Heart right ventricle (tissue), 16 donors: ENCODE results near the gene C13orf46. TPM values are rescaled to one million over a fixed set of nuclear protein-coding genes. Genes with fewer than 3 reads are reported as not detected.
A peak's percentile ranks its signal among the peaks of the same experiment; 100 is the strongest.

Experiments used
- ATAC-seq, 8 donors: fragments of 200-7000 bp; cut with Tn5 transposase; one replicate each; pipeline ENCODE4 v1.9.1; 2020; ENCODE audit warnings: mild to moderate bottlenecking in 8 of 8, moderate library complexity in 8 of 8, moderate number of reproducible peaks in 1 of 8
- DNase-seq, 2 donors: peaks; one replicate each; pipeline ENCODE4 v3.0.0-alpha.2; 2020
- H3K27ac ChIP-seq, 10 donors: fragments of 200-600 bp; sonication (generic) in 2 of 10; one replicate each; pipeline versions ENCODE4 v1.5.0 to v1.8.0; 2020 to 2022; ENCODE audit warnings: mild to moderate bottlenecking in 3 of 10
- H3K27me3 ChIP-seq, 7 donors: fragments of 200-600 bp; one replicate each; pipeline ENCODE4 v1.8.0; 2021 to 2022; ENCODE audit warnings: mild to moderate bottlenecking in 2 of 7
- H3K36me3 ChIP-seq, 9 donors: fragments of 200-600 bp; sonication (generic) in 1 of 9; one replicate each; pipeline versions ENCODE4 v1.5.0 to v1.8.0; 2020 to 2022; ENCODE audit warnings: mild to moderate bottlenecking in 2 of 9
- H3K4me1 ChIP-seq, 9 donors: fragments of 200-600 bp; sonication (generic) in 1 of 9; one replicate each; pipeline versions ENCODE4 v1.5.0 to v1.8.0; 2020 to 2022; ENCODE audit warnings: mild to moderate bottlenecking in 4 of 9
- H3K4me3 ChIP-seq, 10 donors: fragments of 200-600 bp; sonication (generic) in 2 of 10; one replicate each; pipeline versions ENCODE4 v1.5.0 to v1.8.0; 2020 to 2022; ENCODE audit warnings: mild to moderate bottlenecking in 7 of 10, moderate library complexity in 2 of 10
- H3K9me3 ChIP-seq, 11 donors: fragments of 200-600 bp in 10 of 11; sonication (generic) in 2 of 11; one replicate each; pipeline versions ENCODE4 v1.5.0 to v1.8.0; 2013 to 2022; ENCODE audit warnings: mild to moderate bottlenecking in 2 of 11, control low read depth in 1 of 11, moderate library complexity in 1 of 11
- WGBS, 2 donors: extraction: QIAGEN DNeasy Blood & Tissue Kit; methylation state at CpG; one replicate each; pipeline ENCODE4 v1.1.7; 2013; ENCODE audit warnings: inconsistent platforms in 1 of 2; 5-methylcytosine and 5-hydroxymethylcytosine counted together
- intact Hi-C, 10 donors: fragments of 100-400 bp; cut with DNase I; formaldehyde crosslinking; loops; one replicate each; pipeline versions ENCODE4 v1.11.1 to v1.14.2; 2022
- polyA plus RNA-seq, 2 donors: library from polyadenylated mRNA; stranded (reverse); fragments of 200-250 nt; gene quantifications; one replicate each; pipeline ENCODE4 v1.2.3, GENCODE V29; 2013
- total RNA-seq, 10 donors: library from RNA; stranded (reverse); fragmentation: NEBNext Ultra II Directional in 3 of 10; extraction: Animal tissue kit (Norgen Biotek cat#: 25700) in 3 of 10; gene quantifications; one replicate each; pipeline versions ENCODE4 v1.2.1 to v1.2.4, GENCODE V29; 2021 to 2023
- TF ChIP-seq, protein P1 (sequence below), 9 donors: fragments of 200-600 bp; sonication (generic) in 2 of 9; IDR thresholded peaks; one replicate each; pipeline versions ENCODE4 v1.5.0 to v1.8.0; 2021 to 2022; ENCODE audit warnings: antibody characterized with exemption in 9 of 9, mild to moderate bottlenecking in 5 of 9, moderate library complexity in 1 of 9
- donor health status: Arrhythmogenic right ventricular cardiomyopathy.
- donor health status: ischemic (EF 13 %, LVEDD 7.1; RV severe dilation, severe dysfunction).
- donor health status: healthy with polysubstance abuse.
- donor health status: DM: no; HTN: yes; CAD: no.
- donor health status: DM: no; HTN: no; CAD: no.
- donor health status: ischemic (EF 25% LVEDD 6.9; RV normal size, moderate dysfunction).
- donor health status: ischemic (EF 25% LVEDD 5.7; RV mildly dilated, moderate dysfunction).
- donor health status: healthy.
- donor health status: DM: yes; HTN: yes; CAD: no.
- donor health status: Ischemic cardiomyopathy.
- donor health status: ischemic (EF 35%, LVEDD 5.7; RV mildly dilated, moderate dysfunction).
- donor health status: nonischemic (EF 11% LVEDD 7.7; RV severe dilation, severe dysfunction).
- donor health status: DM: yes; HTN: yes; CAD: no.
- donor health status: PGD.
- donor health status: ischemic (EF 29% LVEDD 5.4; RV normal size, mild dysfunction).
- donor health status: nonischemic (EF 23%, LVEDD 6.1; RV moderate dilation, normal function).

The C13orf46 gene
- total and polyA plus RNA-seq, 12 donors = 0.09 to 0.80 (median 0.23) TPM

DNA sequence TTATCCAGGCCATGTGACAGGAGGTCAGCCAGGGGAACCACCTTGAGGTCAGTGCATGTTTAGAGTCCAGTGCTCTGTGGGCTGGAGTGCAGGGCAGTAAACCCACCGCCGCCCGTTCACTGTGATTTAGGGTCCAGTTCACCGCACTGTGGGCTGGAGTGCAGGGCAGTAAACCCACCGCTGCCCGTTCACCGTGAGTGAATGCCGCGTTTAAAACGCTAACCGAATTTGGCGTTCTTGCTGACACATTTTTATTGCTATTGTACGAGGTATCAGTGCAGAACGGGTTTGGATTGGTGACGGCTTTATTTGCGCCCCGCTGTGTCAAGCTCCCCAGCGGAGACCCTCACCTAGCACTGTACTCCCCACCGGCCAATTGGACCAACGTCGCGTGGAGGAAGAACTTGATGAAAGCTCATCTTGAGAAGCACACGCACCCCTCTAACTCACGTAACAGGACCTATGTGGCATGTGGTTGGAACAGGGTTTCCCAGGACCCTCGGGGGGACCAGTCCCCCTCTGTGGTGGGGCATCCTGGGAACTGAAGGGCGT is 27.9 kb downstream of the C13orf46 start:
- Histone ChIP-seq H3K27ac (no peak overlapping the region), H3K9me3 (no peaks in the 10 kb centered on the region), H3K4me3 (no peak overlapping the region), H3K4me1 (peaks cover 0 to 12% (median 4%) of the 10 kb centered on the region in 9 donors), H3K27me3 (peaks cover 0 to 3% (median 0%) of the 10 kb centered on the region in 7 donors), H3K36me3 (no peaks in the 10 kb centered on the region)
- ATAC-seq = no peak
- intact Hi-C loops = loop anchor here in 6 of 10 donors (5.0 kb wide), 2 partner anchors 84 to 129 kb away; partner anchors contain the start of gene GAS6 (in 1 of the 6)
- WGBS, 2 donors = 88 to 95% methylated on average over 26 of the region's 26 CpGs
- DNase-seq = no peak
- TF ChIP-seq, protein P1, sequence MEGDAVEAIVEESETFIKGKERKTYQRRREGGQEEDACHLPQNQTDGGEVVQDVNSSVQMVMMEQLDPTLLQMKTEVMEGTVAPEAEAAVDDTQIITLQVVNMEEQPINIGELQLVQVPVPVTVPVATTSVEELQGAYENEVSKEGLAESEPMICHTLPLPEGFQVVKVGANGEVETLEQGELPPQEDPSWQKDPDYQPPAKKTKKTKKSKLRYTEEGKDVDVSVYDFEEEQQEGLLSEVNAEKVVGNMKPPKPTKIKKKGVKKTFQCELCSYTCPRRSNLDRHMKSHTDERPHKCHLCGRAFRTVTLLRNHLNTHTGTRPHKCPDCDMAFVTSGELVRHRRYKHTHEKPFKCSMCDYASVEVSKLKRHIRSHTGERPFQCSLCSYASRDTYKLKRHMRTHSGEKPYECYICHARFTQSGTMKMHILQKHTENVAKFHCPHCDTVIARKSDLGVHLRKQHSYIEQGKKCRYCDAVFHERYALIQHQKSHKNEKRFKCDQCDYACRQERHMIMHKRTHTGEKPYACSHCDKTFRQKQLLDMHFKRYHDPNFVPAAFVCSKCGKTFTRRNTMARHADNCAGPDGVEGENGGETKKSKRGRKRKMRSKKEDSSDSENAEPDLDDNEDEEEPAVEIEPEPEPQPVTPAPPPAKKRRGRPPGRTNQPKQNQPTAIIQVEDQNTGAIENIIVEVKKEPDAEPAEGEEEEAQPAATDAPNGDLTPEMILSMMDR (IDR thresholded peaks at IDR 0.05) = no peak

DNA sequence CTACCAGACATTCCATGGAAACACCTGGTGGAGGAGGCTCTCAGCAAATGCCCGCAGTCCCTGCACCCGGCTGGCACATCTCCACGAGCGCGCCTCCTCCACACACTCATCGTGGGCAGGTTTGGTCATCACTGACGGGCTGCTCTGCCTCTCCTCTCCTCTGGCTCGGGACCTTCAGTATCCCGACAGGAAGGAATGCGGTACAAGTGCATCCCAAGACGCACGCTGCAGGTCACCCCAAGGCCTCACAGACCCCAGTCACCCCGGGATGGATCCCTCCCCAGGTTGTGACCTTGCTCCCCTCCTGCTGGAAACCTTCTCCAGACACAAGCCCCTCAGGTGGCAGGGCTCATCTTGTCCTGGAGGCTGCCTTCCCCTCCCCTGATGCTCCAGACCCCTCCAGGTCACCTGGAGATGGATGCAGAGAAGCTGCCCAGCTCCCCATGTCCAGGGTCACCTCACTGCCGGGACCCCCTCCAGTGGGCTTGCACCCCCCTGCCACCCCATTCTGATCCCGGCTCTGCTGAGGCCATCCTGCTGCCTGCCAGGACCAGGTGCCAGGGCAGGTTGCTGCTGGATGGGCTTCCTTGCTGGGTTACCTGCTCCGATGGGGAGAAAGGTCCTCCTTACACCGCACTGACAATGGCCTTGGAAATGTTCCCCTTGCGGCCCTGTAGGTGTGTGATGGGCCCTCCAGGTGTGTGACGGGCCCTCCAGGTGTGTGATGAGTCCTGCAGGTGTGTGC is 29.9 kb downstream of the C13orf46 start:
- Histone ChIP-seq H3K27ac (no peak overlapping the region), H3K4me3 (no peak overlapping the region), H3K9me3 (no peaks in the 10 kb centered on the region), H3K4me1 (peaks cover 0 to 8% (median under 1%) of the 10 kb centered on the region in 9 donors), H3K36me3 (no peaks in the 10 kb centered on the region), H3K27me3 (peaks cover 0 to 12% (median 0%) of the 10 kb centered on the region in 7 donors)
- no peak for ATAC-seq
- TF ChIP-seq, protein P1 (IDR thresholded peaks at IDR 0.05) = no peak
- intact Hi-C loops = no loop called here
- WGBS, 2 donors = 87 to 91% methylated on average over 19 of the region's 19 CpGs
- DNase-seq = no peak

DNA sequence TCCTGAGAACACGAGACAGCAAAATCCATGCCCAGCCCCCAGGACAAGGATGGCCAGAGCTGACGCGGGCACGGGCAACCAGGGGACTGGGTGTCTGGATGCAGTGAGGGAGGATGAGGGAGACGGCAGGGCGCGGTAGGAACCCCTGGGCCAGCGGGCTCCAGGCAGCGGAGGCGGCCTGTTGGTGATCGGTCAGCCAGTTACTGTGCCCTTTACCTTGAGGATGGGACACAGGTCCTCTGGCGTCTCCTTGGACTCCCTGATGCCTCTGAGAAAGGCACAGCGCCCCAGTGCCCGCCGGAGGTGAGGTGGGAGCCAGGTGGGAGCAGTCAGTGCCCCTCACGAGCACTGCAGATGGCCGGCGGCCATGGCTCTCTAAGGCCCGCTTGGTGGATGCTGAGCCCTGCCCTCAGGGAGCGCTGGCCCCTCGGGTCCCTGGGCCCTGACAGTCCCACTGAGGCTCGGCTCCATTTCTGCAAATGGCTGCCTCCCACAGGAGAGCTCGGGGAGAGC is 31.2 kb downstream of the C13orf46 start:
- H3K4me3 ChIP-seq = no peak overlapping the region
- no peak for ATAC-seq
- peak in 1 of 2 donors; percentile 2 for DNase-seq
- H3K36me3 ChIP-seq = no peaks in the 10 kb centered on the region
- H3K4me1 ChIP-seq = peaks cover 0 to 22% (median 7%) of the 10 kb centered on the region in 9 donors
- intact Hi-C loops = no loop called here
- no peaks in the 10 kb centered on the region for H3K9me3 ChIP-seq
- TF ChIP-seq, protein P1 (IDR thresholded peaks at IDR 0.05) = no peak
- peaks cover 0 to 18% (median 1%) of the 10 kb centered on the region in 7 donors for H3K27me3 ChIP-seq
- 92 to 93% methylated on average over 23 of the region's 23 CpGs for WGBS, 2 donors
- H3K27ac ChIP-seq = no peak overlapping the region

DNA sequence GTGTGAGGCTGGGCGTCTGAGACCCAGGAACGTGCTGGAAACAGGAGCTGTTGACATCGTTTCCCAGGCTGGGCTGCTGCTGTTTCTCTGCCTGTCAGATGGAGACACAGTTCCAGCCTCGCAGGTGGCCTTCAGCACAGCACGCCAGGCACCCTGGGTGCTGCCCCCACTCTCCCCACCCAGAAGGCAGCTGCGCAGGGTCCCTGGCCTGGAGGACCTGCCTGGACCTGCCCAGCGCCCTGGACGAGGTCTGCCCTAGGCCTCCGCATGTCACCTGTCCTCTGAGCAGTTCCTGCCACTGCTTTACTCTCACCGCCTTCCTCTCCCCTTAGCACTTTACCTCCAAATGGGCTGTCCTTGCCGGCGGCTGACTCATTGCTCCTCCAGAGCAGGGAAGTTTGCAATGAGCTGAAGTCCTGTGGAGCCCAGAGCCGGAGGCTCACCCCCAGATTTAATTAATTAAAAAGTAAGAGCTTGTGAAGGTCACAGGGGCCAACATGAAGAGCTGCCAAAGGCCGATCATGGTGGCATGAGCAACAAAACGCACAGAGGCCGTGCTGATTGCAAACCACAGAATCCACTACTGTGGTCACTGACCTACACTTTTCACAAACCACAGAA is 32.2 kb downstream of the C13orf46 start:
- DNase-seq (no peak), ATAC-seq (no peak)
- Histone ChIP-seq H3K4me3 (no peak overlapping the region), H3K27ac (no peak overlapping the region), H3K4me1 (peaks cover 0 to 25% (median 7%) of the 10 kb centered on the region in 9 donors), H3K36me3 (no peaks in the 10 kb centered on the region), H3K27me3 (peaks cover 0 to 20% (median 2%) of the 10 kb centered on the region in 7 donors), H3K9me3 (no peaks in the 10 kb centered on the region)
- TF ChIP-seq, protein P1 (IDR thresholded peaks at IDR 0.05) = no peak
- intact Hi-C loops = no loop called here
- 84 to 86% methylated on average over 16 of the region's 16 CpGs for WGBS, 2 donors
